ENCODE measurements around the gene DNAJC5. TPM values are rescaled to one million over a fixed set of nuclear protein-coding genes. Genes with fewer than 3 reads are reported as not detected.

The DNAJC5 gene
- total and polyA plus RNA-seq, 9 of the 15 experiments (the other 6 are each of a cell fraction or from before 2014, with no cell fraction given), result 0.95 to 42.8 (median 23.4) TPM

- peak; percentile 80 to 94; a peak in 3 of 4 replicates for TF ChIP-seq SIN3A (IDR thresholded peaks at IDR 0.05; ENCODE audit: borderline replicate concordance in 2 of 2, control insufficient read depth in 1 of 2, low read depth in 2 of 2, low read length in 2 of 2)
- TF ChIP-seq U2AF2 (optimal IDR thresholded peaks at IDR 0.05; ENCODE audit: low read depth, low read length), result no peak
- no peak for TF ChIP-seq ZZZ3 (IDR thresholded peaks at IDR 0.05)
- TF ChIP-seq CREB1 (IDR thresholded peaks at IDR 0.05), result peak; percentile 70
- TF ChIP-seq CREB1 (CRISPR knock-in tag; IDR thresholded peaks at IDR 0.05), result peak; percentile 85
- no peak for TF ChIP-seq ZNF507 (tag; conservative IDR thresholded peaks at IDR 0.05)
- peak; percentile 50 to 79; a peak in 2 of 4 replicates for TF ChIP-seq TEAD1 (CRISPR knock-in tag; IDR thresholded peaks at IDR 0.05)
- peak; percentile 38; the same call in 1 of the 2 replicates for TF ChIP-seq ZBTB7A (IDR thresholded peaks at IDR 0.05; ENCODE audit: borderline replicate concordance, control insufficient read depth, low read depth, low read length)
- peak; percentile 67; the same call in 1 of the 2 replicates for TF ChIP-seq CXXC5 (CRISPR knock-in tag; IDR thresholded peaks at IDR 0.05)
- TF ChIP-seq, protein P1, sequence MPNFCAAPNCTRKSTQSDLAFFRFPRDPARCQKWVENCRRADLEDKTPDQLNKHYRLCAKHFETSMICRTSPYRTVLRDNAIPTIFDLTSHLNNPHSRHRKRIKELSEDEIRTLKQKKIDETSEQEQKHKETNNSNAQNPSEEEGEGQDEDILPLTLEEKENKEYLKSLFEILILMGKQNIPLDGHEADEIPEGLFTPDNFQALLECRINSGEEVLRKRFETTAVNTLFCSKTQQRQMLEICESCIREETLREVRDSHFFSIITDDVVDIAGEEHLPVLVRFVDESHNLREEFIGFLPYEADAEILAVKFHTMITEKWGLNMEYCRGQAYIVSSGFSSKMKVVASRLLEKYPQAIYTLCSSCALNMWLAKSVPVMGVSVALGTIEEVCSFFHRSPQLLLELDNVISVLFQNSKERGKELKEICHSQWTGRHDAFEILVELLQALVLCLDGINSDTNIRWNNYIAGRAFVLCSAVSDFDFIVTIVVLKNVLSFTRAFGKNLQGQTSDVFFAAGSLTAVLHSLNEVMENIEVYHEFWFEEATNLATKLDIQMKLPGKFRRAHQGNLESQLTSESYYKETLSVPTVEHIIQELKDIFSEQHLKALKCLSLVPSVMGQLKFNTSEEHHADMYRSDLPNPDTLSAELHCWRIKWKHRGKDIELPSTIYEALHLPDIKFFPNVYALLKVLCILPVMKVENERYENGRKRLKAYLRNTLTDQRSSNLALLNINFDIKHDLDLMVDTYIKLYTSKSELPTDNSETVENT (CRISPR knock-in tag; IDR thresholded peaks at IDR 0.05), result peak; percentile 13; the same call in 1 of the 2 replicates
- no peak for TF ChIP-seq ZNF347 (CRISPR knock-in tag; IDR thresholded peaks at IDR 0.05; ENCODE audit: low read depth)
- TF ChIP-seq NFRKB (IDR thresholded peaks at IDR 0.05; ENCODE audit: low read depth), result 0 out of 2 replicates have a peak, but pooled peaks have one; percentile 25
- no peak; the same call in 1 of the 2 replicates for TF ChIP-seq NBN (IDR thresholded peaks at IDR 0.05; ENCODE audit: low read depth)
- peak; percentile 48; the same call in 1 of the 2 replicates for TF ChIP-seq JUN (IDR thresholded peaks at IDR 0.05; ENCODE audit: borderline replicate concordance, low read depth, low read length)
- TF ChIP-seq JUN (CRISPR knock-in tag; IDR thresholded peaks at IDR 0.05; ENCODE audit: borderline replicate concordance), result peak; percentile 71; the same call in 1 of the 2 replicates
- no peak for TF ChIP-seq ZNF778 (CRISPR knock-in tag; IDR thresholded peaks at IDR 0.05)
- TF ChIP-seq ZNF407 (IDR thresholded peaks at IDR 0.05; ENCODE audit: low read depth), result peak; percentile 91
Observed at GRCh38 chr20:63955827-63956663, 61.1 kb downstream of the DNAJC5 start, which contains the start of gene UCKL1 (continued).
